ENCODE results near the gene DNAH10. TPM values are rescaled to one million over a fixed set of nuclear protein-coding genes. Genes with fewer than 3 reads are reported as not detected.

Gene DNAH10
- total RNA-seq, 1 donor from 2014 or later, result 0.66 TPM

DNA sequence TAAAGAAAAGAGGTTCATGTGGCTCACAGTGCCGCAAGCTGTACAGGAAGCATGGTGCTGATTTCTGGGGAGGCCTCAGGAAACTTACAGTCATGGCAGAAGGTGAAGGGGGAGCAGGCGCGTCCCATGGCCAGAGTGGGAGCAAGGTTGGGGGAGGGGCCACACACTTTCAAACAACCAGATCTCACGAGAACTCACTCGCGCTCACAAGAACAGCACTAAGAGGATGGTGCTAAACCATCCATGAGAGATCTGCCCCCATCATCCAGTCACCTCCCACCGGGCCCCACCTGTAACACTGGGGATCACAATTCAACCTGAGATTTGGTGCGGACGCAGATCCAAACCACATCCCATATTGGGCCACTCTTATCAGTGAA is 130.1 kb downstream of the DNAH10 start:
- DNase-seq, result no peak
- no peak overlapping the region for H3K4me3 Mint-ChIP-seq (ENCODE audit: unreplicated experiment)
- H3K4me1 Mint-ChIP-seq (ENCODE audit: low read depth, unreplicated experiment), result peaks cover 5% of the 10 kb centered on the region
- H3K27me3 Mint-ChIP-seq (ENCODE audit: unreplicated experiment), result peaks cover 8% of the 10 kb centered on the region
- no peak overlapping the region for H3K27ac Mint-ChIP-seq (ENCODE audit: unreplicated experiment)
- no peaks in the 10 kb centered on the region for H3K36me3 Mint-ChIP-seq (ENCODE audit: unreplicated experiment)
- TF ChIP-seq, protein P1, sequence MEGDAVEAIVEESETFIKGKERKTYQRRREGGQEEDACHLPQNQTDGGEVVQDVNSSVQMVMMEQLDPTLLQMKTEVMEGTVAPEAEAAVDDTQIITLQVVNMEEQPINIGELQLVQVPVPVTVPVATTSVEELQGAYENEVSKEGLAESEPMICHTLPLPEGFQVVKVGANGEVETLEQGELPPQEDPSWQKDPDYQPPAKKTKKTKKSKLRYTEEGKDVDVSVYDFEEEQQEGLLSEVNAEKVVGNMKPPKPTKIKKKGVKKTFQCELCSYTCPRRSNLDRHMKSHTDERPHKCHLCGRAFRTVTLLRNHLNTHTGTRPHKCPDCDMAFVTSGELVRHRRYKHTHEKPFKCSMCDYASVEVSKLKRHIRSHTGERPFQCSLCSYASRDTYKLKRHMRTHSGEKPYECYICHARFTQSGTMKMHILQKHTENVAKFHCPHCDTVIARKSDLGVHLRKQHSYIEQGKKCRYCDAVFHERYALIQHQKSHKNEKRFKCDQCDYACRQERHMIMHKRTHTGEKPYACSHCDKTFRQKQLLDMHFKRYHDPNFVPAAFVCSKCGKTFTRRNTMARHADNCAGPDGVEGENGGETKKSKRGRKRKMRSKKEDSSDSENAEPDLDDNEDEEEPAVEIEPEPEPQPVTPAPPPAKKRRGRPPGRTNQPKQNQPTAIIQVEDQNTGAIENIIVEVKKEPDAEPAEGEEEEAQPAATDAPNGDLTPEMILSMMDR (IDR thresholded peaks at IDR 0.05; ENCODE audit: partially characterized antibody, unreplicated experiment), result no peak
- H3K9me3 Mint-ChIP-seq (ENCODE audit: unreplicated experiment), result peaks cover 8% of the 10 kb centered on the region

DNA sequence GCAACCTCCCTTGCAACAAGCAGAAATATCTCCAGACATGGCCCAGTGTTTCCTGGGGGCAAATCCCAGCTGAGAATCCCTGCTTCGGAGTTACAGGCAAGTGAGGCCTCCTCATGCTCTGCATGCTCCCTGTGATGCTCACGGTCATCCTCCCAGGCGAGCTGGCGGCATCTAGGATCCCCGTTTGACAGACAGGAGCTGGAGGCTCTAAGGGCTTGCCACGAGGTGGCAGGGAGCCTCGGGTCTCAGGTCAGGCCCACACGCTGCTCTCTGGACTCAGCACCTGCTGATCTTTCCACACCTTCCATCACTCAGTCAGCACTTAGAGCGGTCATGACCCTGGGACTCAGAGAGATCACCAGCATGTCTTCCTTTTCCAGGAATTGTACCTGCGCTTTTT is 130.8 kb downstream of the DNAH10 start:
- Mint-ChIP-seq H3K27me3 (ENCODE audit: unreplicated experiment) (peaks cover 8% of the 10 kb centered on the region), H3K36me3 (ENCODE audit: unreplicated experiment) (no peaks in the 10 kb centered on the region), H3K4me1 (ENCODE audit: low read depth, unreplicated experiment) (peaks cover 5% of the 10 kb centered on the region), H3K4me3 (ENCODE audit: unreplicated experiment) (no peak overlapping the region), H3K9me3 (ENCODE audit: unreplicated experiment) (peaks cover 8% of the 10 kb centered on the region), H3K27ac (ENCODE audit: unreplicated experiment) (no peak overlapping the region)
- DNase-seq, result no peak
- TF ChIP-seq, protein P1 (IDR thresholded peaks at IDR 0.05; ENCODE audit: partially characterized antibody, unreplicated experiment), result no peak

DNA sequence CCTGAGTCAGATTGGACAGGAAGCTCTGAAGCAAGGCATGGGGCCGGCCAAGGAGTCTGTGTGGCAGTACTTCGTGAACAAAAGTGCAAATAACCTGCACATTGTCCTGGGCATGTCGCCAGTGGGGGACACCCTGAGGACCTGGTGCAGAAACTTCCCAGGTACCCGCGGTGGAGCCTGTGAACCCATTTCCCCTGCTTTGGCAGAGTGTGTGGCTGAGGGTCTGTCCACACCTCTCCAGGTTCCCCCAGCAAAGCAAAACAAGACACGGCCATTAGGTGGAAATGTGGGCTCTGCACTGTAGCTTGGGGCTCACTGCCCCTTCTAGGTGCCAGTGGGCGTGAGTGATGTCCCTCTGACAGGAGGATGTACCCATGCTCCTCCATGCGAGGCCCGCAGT is 131.2 kb downstream of the DNAH10 start:
- TF ChIP-seq, protein P1 (IDR thresholded peaks at IDR 0.05; ENCODE audit: partially characterized antibody, unreplicated experiment), result no peak

DNA sequence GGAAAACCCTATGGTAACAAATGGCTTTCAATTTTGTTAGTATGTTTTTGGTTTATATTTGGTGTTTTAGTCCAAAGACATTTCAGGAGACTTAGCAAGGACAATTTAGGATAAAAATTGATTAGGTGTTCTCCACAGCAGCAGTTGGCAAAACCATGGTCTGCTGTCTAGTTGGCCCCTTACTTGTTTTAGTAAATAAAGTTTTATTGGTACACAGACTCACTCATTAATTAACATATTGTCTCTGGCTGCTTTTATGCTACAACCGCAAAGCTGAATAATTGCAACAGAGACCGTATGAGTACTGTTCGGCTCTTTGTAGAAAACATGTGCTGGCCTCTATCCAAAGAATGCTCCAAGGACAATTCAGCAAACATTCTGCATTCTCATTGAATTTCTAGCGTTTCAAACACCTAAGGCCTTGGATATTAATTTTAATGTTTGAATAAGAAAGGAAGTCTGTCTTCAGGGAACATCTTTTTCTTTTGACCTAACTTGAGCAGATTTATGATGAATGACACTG is 132.8 kb downstream of the DNAH10 start:
- peaks cover 8% of the 10 kb centered on the region for H3K27me3 Mint-ChIP-seq (ENCODE audit: unreplicated experiment)
- no peak for DNase-seq
- H3K9me3 Mint-ChIP-seq (ENCODE audit: unreplicated experiment), result peaks cover under 1% of the 10 kb centered on the region
- H3K4me3 Mint-ChIP-seq (ENCODE audit: unreplicated experiment), result no peak overlapping the region
- TF ChIP-seq, protein P1 (IDR thresholded peaks at IDR 0.05; ENCODE audit: partially characterized antibody, unreplicated experiment), result no peak
- H3K27ac Mint-ChIP-seq (ENCODE audit: unreplicated experiment), result no peak overlapping the region
- H3K4me1 Mint-ChIP-seq (ENCODE audit: low read depth, unreplicated experiment), result no peaks in the 10 kb centered on the region
- H3K36me3 Mint-ChIP-seq (ENCODE audit: unreplicated experiment), result peaks cover 8% of the 10 kb centered on the region

More for the DNA sequence above, 131.2 kb downstream of the DNAH10 start:
- Mint-ChIP-seq H3K9me3 (ENCODE audit: unreplicated experiment) (peaks cover 7% of the 10 kb centered on the region), H3K4me3 (ENCODE audit: unreplicated experiment) (no peak overlapping the region), H3K36me3 (ENCODE audit: unreplicated experiment) (no peaks in the 10 kb centered on the region), H3K27ac (ENCODE audit: unreplicated experiment) (no peak overlapping the region), H3K4me1 (ENCODE audit: low read depth, unreplicated experiment) (peaks cover 5% of the 10 kb centered on the region), H3K27me3 (ENCODE audit: unreplicated experiment) (peaks cover 8% of the 10 kb centered on the region)
- DNase-seq, result no peak

DNA sequence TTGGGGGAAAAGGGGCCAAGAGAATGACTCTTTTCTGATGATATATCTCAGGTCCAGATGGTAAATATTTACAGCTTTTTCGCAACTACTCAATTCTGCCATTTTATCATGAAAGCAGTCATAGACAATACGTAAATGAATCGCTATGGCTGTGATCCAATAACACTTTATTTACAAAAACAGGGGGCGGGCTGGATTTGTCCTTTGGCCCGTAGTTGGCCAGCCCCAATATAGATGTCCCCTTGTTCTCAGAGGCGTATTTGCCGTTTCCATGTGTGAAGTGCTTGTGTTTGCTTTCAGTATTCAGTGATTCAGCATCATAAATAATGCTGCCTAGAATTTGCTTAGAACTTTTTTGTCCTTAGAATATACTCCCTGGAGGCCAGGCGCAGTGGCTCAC is 133.3 kb downstream of the DNAH10 start:
- no peak for DNase-seq
- Mint-ChIP-seq H3K9me3 (ENCODE audit: unreplicated experiment) (peaks cover 3% of the 10 kb centered on the region), H3K4me3 (ENCODE audit: unreplicated experiment) (no peak overlapping the region), H3K36me3 (ENCODE audit: unreplicated experiment) (peaks cover 11% of the 10 kb centered on the region), H3K27me3 (ENCODE audit: unreplicated experiment) (peaks cover 8% of the 10 kb centered on the region), H3K27ac (ENCODE audit: unreplicated experiment) (no peak overlapping the region), H3K4me1 (ENCODE audit: low read depth, unreplicated experiment) (no peaks in the 10 kb centered on the region)
- TF ChIP-seq, protein P1 (IDR thresholded peaks at IDR 0.05; ENCODE audit: partially characterized antibody, unreplicated experiment), result no peak
